Neuronal stem cell (in vitro differentiated cells): ENCODE data around the gene VPS54.
A peak's percentile ranks its signal among the peaks of the same experiment; 100 is the strongest.

Experiments
- DNase-seq: peaks from one replicate; pipeline ENCODE4 v3.0.0-alpha.2; 2013; ENCODE audit warnings: low spot score
- H2AFZ ChIP-seq: one replicate; pipeline ENCODE4 v1.6.1; 2013; ENCODE audit warnings: mild to moderate bottlenecking, low read length, inconsistent platforms
- H2AK5ac ChIP-seq: 2 replicates; pipeline ENCODE4 v1.6.1; 2013; ENCODE audit warnings: low read depth, mild to moderate bottlenecking, inconsistent platforms, low read length, moderate library complexity, mixed read lengths
- H2BK120ac ChIP-seq: 2 replicates; pipeline ENCODE4 v1.6.1; 2013; ENCODE audit warnings: low read depth, mild to moderate bottlenecking, inconsistent platforms, low read length, moderate library complexity, mixed read lengths
- H2BK12ac ChIP-seq: one replicate; pipeline ENCODE4 v1.6.1; 2013; ENCODE audit warnings: low read length, inconsistent platforms
- H2BK15ac ChIP-seq: 2 replicates; pipeline ENCODE4 v1.6.1; 2013; ENCODE audit warnings: mild to moderate bottlenecking, low read length, inconsistent platforms, mixed read lengths
- H2BK5ac ChIP-seq: one replicate; pipeline ENCODE4 v1.6.1; 2013; ENCODE audit warnings: inconsistent platforms, mild to moderate bottlenecking, low read length, moderate library complexity
- H3K14ac ChIP-seq: one replicate; pipeline ENCODE4 v1.6.1; 2013; ENCODE audit warnings: low read length, inconsistent platforms
- H3K18ac ChIP-seq: 2 replicates; pipeline ENCODE4 v1.6.1; 2013; ENCODE audit warnings: low read length, inconsistent platforms
- H3K23ac ChIP-seq: 2 replicates; pipeline ENCODE4 v1.6.1; 2013; ENCODE audit warnings: low read depth, mild to moderate bottlenecking, mixed read lengths, low read length, inconsistent platforms; ENCODE audit not compliant: poor library complexity
- H3K27ac ChIP-seq: replicated peaks from 3 replicates; pipeline ENCODE4 v1.5.1; 2013; ENCODE audit warnings: low read length, inconsistent platforms
- H3K27me3 ChIP-seq, 3 experiments: 2 replicates each; pipeline ENCODE4 v1.6.1; 2013; ENCODE audit warnings: low read length in 3 of 3, mild to moderate bottlenecking in 2 of 3, inconsistent platforms in 1 of 3, low read depth in 1 of 3, mixed read lengths in 1 of 3, moderate library complexity in 1 of 3; ENCODE audit not compliant: control insufficient read depth in 3 of 3, insufficient read depth in 3 of 3
- H3K36me3 ChIP-seq, 2 donors: replicated peaks in 1 of 2; 2 replicates each; pipeline ENCODE4 v1.6.1; 2013; ENCODE audit warnings: low read length in 2 of 2; ENCODE audit not compliant: control insufficient read depth in 2 of 2, insufficient read depth in 2 of 2
- H3K4ac ChIP-seq: 2 replicates; pipeline ENCODE4 v1.6.1; 2013; ENCODE audit warnings: inconsistent platforms, mild to moderate bottlenecking, low read length, moderate library complexity
- H3K4me1 ChIP-seq, 2 donors: 1 replicate in 1 of 2; 2 replicates in 1 of 2; pipeline ENCODE4 v1.6.1; 2013; ENCODE audit warnings: low read length in 2 of 2, low read depth in 1 of 2; ENCODE audit not compliant: control insufficient read depth in 2 of 2, insufficient read depth in 1 of 2
- H3K4me2 ChIP-seq: one replicate; pipeline ENCODE4 v1.6.1; 2013; ENCODE audit warnings: mild to moderate bottlenecking, low read length, inconsistent platforms; ENCODE audit not compliant: insufficient read depth, poor library complexity, severe bottlenecking
- H3K4me3 ChIP-seq, 2 donors: 2 replicates each; pipeline ENCODE4 v1.5.1; 2013; ENCODE audit warnings: low read length in 2 of 2, mild to moderate bottlenecking in 2 of 2, inconsistent platforms in 1 of 2, moderate library complexity in 1 of 2
- H3K79me1 ChIP-seq: one replicate; pipeline ENCODE4 v1.6.1; 2013; ENCODE audit warnings: low read depth, mild to moderate bottlenecking, inconsistent platforms, low read length, moderate library complexity
- H3K9ac ChIP-seq: one replicate; pipeline ENCODE4 v1.6.1; 2013; ENCODE audit warnings: mild to moderate bottlenecking, low read depth, low read length, inconsistent platforms; ENCODE audit not compliant: poor library complexity
- H3K9me3 ChIP-seq, 2 donors: replicated peaks in 1 of 2; 2 replicates each; pipeline versions ENCODE3 to v1.6.1; 2013; ENCODE audit warnings: low read length in 2 of 2, mild to moderate bottlenecking in 2 of 2, inconsistent platforms in 1 of 2, low read depth in 1 of 2, mixed read lengths in 1 of 2, moderate library complexity in 1 of 2; ENCODE audit not compliant: control insufficient read depth in 2 of 2, insufficient read depth in 1 of 2
- H4K8ac ChIP-seq: one replicate; pipeline ENCODE4 v1.6.1; 2013; ENCODE audit warnings: low read depth, mild to moderate bottlenecking, inconsistent platforms, low read length, moderate library complexity
- H4K91ac ChIP-seq: one replicate; pipeline ENCODE4 v1.6.1; 2013; ENCODE audit warnings: low read length, low read depth, mild to moderate bottlenecking, inconsistent platforms; ENCODE audit not compliant: poor library complexity
- WGBS, 2 donors: extraction: QIAGEN DNeasy Blood & Tissue Kit; methylation state at CpG; one replicate each; pipeline ENCODE4 v1.1.7; 2013; ENCODE audit warnings: missing lambda C conversion rate in 2 of 2, mixed read lengths in 1 of 2; ENCODE audit not compliant: insufficient read length in 2 of 2, insufficient replicate concordance in 1 of 2; ENCODE audit errors: extremely low coverage in 2 of 2; 5-methylcytosine and 5-hydroxymethylcytosine counted together

VPS54 gene

DNA sequence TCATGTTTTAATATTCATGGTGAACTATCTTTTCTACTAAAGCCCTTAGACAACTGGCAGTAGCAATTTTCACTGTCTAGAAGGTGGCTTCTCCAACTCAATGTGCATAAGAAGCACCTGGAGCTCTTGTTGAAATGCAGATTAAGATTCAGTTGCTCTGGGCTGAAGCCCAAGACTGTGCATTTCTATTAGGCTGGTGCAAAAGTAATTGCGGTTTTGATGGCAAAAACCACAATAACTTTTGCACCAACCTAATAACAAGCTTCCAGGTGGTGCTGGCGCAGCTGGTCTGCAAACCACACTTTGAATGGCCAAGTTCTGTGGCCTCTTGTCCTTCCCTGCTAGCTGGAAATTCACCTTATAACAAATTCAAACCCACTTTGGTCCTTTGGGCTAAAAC, 26.7 kb upstream of the VPS54 start:
- no peaks in the 10 kb centered on the region for H3K9me3 ChIP-seq
- no peak overlapping the region for H4K8ac ChIP-seq
- H2BK15ac ChIP-seq: no peak overlapping the region
- peaks cover 0 to 2% (median 0%) of the 10 kb centered on the region in 3 experiments for H3K27me3 ChIP-seq
- no peak overlapping the region for H3K9ac ChIP-seq
- H2AFZ ChIP-seq: no peak overlapping the region
- no peak overlapping the region for H3K18ac ChIP-seq
- no peaks in the 10 kb centered on the region for H3K4me1 ChIP-seq
- H3K79me1 ChIP-seq: no peaks in the 10 kb centered on the region
- no peak overlapping the region for H2BK120ac ChIP-seq
- WGBS, 2 donors: no CpG with 5 or more reads among the region's 2 CpGs
- H4K91ac ChIP-seq: no peak overlapping the region
- no peak for DNase-seq
- no peak overlapping the region for H3K23ac ChIP-seq
- no peak overlapping the region for H3K27ac ChIP-seq
- no peak overlapping the region for H3K14ac ChIP-seq
- no peak overlapping the region for H3K4me2 ChIP-seq
- no peak overlapping the region for H3K4ac ChIP-seq
- H3K4me3 ChIP-seq: no peak overlapping the region
- no peak overlapping the region for H2BK12ac ChIP-seq
- no peak overlapping the region for H2BK5ac ChIP-seq
- no peak overlapping the region for H2AK5ac ChIP-seq
- no peaks in the 10 kb centered on the region for H3K36me3 ChIP-seq

DNA sequence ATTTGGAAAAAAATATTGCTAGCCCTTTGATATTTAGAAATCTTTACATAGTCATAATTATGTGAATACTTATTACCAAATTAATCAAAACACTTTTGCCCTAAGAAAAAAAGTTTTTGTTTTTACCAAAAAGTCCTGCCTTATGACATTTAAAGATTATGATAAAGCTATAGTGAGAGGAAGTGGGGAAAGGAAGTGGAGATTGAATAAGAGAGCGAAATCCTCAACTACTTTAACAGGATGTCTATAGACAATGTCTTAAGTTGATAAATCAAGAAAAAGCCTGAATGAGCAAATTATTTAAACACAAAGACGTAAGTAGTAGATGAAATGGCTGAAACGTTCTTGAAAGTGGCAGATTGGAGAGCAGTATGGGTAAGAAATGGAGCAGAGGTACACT, 20.9 kb upstream of the VPS54 start:
- Histone ChIP-seq H3K4me2 (no peak overlapping the region), H3K4me3 (no peak overlapping the region), H2BK5ac (no peak overlapping the region), H2BK120ac (no peak overlapping the region), H3K9ac (no peak overlapping the region), H3K18ac (no peak overlapping the region), H3K23ac (no peak overlapping the region), H3K9me3 (no peaks in the 10 kb centered on the region), H3K4ac (no peak overlapping the region), H3K27me3 (no peaks in the 10 kb centered on the region), H4K8ac (no peak overlapping the region), H3K36me3 (no peaks in the 10 kb centered on the region), H3K27ac (no peak overlapping the region), H3K79me1 (no peaks in the 10 kb centered on the region), H3K4me1 (peaks cover 2 to 4% of the 10 kb centered on the region in 2 donors), H2BK15ac (no peak overlapping the region), H2BK12ac (no peak overlapping the region), H4K91ac (no peak overlapping the region), H2AK5ac (no peak overlapping the region), H2AFZ (no peak overlapping the region), H3K14ac (no peak overlapping the region)
- DNase-seq: no peak
- WGBS, 2 donors: no CpG with 5 or more reads among the region's 3 CpGs

DNA sequence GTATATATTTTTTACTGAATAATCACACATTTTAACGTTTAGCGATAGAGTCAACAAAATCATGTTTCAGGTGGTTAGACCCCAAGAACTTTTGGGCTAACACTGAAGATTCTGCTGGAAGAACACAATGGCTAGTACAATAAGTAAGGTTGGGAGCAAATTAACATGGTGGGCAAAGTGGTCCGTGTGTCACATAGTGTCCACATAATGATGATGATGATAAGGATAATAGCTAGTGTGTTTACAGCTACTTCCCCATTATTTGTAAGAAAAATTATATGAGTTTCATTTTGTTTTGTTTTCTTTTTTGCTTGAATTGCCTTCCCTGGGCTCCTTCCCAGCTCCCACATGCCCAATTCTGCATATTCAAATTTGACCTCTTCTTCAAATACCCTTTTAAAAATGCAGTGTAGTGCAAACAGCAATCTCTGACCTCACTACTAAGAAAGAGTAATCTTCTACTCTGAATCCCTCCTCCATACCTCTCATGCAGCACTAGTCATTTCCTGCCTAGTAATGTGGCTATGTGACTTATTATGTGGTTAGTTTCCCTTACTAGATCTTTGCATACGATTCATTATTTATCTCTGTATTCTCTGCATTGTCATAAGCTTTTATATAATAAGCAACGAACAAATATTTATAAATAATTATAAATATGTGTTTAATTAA, 16.9 kb upstream of the VPS54 start:
- Histone ChIP-seq H3K27me3 (no peaks in the 10 kb centered on the region), H2AFZ (peak overlapping the region; percentile 37), H4K8ac (no peak overlapping the region), H3K27ac (no peak overlapping the region), H3K14ac (no peak overlapping the region), H2BK5ac (no peak overlapping the region), H2AK5ac (no peak overlapping the region), H3K9ac (no peak overlapping the region), H3K4me3 (no peak overlapping the region), H3K9me3 (no peaks in the 10 kb centered on the region), H2BK120ac (no peak overlapping the region), H3K4me1 (peaks cover 2 to 4% of the 10 kb centered on the region in 2 donors), H2BK12ac (no peak overlapping the region), H3K36me3 (no peaks in the 10 kb centered on the region), H3K4ac (no peak overlapping the region), H3K4me2 (no peak overlapping the region), H3K79me1 (no peaks in the 10 kb centered on the region), H4K91ac (no peak overlapping the region), H2BK15ac (no peak overlapping the region), H3K18ac (no peak overlapping the region), H3K23ac (no peak overlapping the region)
- DNase-seq: no peak
- no CpG with 5 or more reads among the region's 5 CpGs for WGBS, 2 donors

DNA sequence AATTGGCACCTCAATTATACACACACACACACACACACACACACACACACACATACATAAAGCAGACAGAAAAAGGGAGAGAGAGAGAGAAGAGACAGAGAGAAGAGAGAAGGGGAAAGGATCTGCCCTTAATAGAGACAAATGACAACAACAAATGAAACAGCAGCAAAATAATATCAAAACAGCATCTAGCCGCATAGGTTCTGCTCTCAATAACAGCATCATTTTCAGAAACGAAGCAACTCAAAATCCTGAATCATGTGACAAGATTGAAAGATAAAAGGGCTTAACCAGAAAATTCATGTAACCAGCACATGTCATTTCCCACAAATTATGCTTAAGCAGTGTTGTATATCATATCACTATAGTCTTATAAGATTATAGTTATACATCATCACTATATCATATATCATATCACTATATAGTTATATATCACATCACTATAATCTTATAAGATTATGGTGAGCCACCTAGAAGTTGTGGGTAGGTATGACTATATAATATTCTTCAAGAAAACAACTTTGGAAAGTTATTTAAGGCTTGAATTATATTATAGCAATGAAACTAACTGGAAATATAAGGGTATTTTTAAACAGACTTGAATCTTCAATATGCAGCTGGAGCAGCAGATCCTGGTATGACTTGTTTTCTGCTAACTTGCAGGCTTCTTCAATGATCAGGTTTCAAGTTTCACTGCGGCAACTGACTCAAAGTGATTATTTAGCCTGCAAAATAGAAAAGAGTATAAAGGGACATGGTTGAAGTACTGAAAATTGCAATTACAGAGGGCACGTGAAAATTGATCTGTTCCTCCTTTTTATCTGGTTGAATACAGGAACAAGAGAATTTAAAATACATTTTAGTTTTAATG, 16.1 kb upstream of the VPS54 start:
- H3K14ac ChIP-seq: no peak overlapping the region
- H3K9me3 ChIP-seq: no peaks in the 10 kb centered on the region
- peak overlapping the region; percentile 37 for H2AFZ ChIP-seq
- H2BK120ac ChIP-seq: no peak overlapping the region
- no peak overlapping the region for H2BK15ac ChIP-seq
- H4K91ac ChIP-seq: no peak overlapping the region
- H3K79me1 ChIP-seq: no peaks in the 10 kb centered on the region
- no peak overlapping the region for H2BK12ac ChIP-seq
- no CpG with 5 or more reads among the region's 4 CpGs for WGBS, 2 donors
- H3K18ac ChIP-seq: no peak overlapping the region
- H3K27me3 ChIP-seq: no peaks in the 10 kb centered on the region
- H2BK5ac ChIP-seq: no peak overlapping the region
- no peak overlapping the region for H4K8ac ChIP-seq
- peaks cover 2 to 4% of the 10 kb centered on the region in 2 donors for H3K4me1 ChIP-seq
- no peak for DNase-seq
- H3K4me2 ChIP-seq: no peak overlapping the region
- H2AK5ac ChIP-seq: no peak overlapping the region
- no peak overlapping the region for H3K4me3 ChIP-seq
- H3K27ac ChIP-seq: no peak overlapping the region
- no peak overlapping the region for H3K4ac ChIP-seq
- H3K9ac ChIP-seq: no peak overlapping the region
- no peaks in the 10 kb centered on the region for H3K36me3 ChIP-seq
- no peak overlapping the region for H3K23ac ChIP-seq
